ENCODE measurements around the gene NINJ2.

NINJ2 gene

DNA sequence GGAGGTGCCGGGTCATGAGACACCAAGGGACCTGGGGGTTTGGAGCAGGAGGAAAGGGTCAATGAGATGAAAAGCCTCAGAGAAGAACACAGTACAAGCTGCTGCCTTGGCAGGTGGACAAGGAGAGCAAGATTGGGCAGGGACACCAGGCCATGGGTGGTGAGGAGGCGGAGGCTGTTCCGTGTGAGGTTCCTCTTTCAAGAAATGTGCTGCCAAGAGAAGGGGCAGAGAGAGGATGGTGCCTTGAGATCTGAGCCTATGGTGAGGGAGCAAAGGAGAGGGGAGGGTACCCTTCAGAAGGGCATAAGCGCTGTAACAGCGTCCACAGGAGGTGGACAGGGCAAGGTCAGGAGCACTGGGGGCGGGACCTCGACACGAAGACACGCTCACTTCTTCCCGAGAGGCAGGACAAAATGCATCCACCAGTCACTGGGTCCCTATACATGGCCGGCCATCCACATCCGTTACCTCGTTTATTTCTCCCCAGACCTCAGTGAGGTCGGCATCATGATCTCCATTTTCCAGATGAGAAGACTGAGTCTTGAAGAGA is 103.3 kb downstream of the NINJ2 start:
- no peaks in the 10 kb centered on the region for H3K36me3 ChIP-seq (ENCODE audit: control insufficient read depth, insufficient read depth, low read length)
- H3K4me3 ChIP-seq (ENCODE audit: low read length) = no peak overlapping the region
- H3K4me1 ChIP-seq (ENCODE audit: control insufficient read depth, insufficient read depth, low read length) = no peaks in the 10 kb centered on the region
- H3K27ac ChIP-seq (ENCODE audit: low read length) = no peak overlapping the region
- H3K9me3 ChIP-seq (ENCODE audit: control insufficient read depth, insufficient read depth, low read length) = no peaks in the 10 kb centered on the region
- no CpG with 5 or more reads among the region's 14 CpGs for WGBS (ENCODE audit: insufficient coverage, insufficient read length)
- no peaks in the 10 kb centered on the region for H3K27me3 ChIP-seq (ENCODE audit: control insufficient read depth, insufficient read depth, low read length)
- DNase-seq (ENCODE audit: low read depth, low spot score) = no peak

DNA sequence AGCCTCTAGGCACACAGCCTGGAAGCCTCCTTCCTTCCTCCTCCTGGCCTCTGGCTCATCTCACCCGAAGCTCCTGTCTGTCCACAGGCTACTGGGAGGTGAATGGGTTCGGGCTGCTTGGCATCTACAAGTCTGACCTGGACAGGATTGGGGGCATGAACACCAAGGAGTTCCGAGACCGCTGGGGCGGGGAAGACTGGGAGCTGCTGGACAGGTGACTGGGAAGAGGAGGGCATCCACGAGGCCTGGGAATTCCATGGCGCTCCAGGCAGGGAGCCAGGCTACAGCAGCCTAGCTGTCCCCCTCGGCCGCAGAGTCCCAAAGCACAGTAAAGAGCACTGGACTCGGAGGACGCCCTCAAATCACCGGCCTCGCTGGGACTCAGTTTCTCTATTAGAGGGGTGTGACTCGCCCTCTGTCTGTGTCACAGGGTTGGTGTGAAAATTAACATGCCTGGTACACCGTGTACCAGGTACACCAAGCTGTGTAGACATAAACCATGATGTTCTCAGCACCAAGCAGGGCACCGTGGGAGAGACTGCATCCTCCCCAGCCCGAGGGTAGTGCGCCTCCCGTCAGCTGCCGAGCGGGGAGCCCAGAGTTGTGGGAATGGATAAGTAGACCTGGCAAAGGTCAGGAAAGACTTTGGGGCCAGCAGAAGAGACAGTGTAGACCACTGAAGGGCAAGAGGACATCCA is 103.9 kb downstream of the NINJ2 start:
- H3K27ac ChIP-seq (ENCODE audit: low read length) = no peak overlapping the region
- no peaks in the 10 kb centered on the region for H3K4me1 ChIP-seq (ENCODE audit: control insufficient read depth, insufficient read depth, low read length)
- H3K4me3 ChIP-seq (ENCODE audit: low read length) = no peak overlapping the region
- no peaks in the 10 kb centered on the region for H3K27me3 ChIP-seq (ENCODE audit: control insufficient read depth, insufficient read depth, low read length)
- H3K36me3 ChIP-seq (ENCODE audit: control insufficient read depth, insufficient read depth, low read length) = no peaks in the 10 kb centered on the region
- no peaks in the 10 kb centered on the region for H3K9me3 ChIP-seq (ENCODE audit: control insufficient read depth, insufficient read depth, low read length)
- no CpG with 5 or more reads among the region's 21 CpGs for WGBS (ENCODE audit: insufficient coverage, insufficient read length)
- no peak for DNase-seq (ENCODE audit: low read depth, low spot score)

DNA sequence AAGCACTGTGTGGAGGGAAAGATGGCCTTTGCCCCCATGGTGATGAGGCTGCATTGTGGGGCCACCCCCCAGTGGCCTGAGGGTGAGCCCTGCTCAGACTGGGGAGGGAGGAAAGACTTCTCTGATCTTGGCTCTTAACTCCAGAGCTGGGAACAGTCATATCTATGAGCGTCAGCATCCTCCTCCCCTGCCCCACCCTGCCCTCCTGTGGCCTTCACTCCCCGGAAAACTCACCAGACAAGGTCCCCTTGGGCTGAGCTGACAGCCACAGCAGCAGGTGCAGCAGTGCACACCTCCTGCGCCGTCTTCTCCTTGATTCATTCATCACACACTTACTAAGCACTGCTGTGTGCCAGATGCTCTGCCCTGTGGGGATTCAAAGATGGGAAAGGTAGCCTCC is 104.7 kb downstream of the NINJ2 start:
- no peaks in the 10 kb centered on the region for H3K27me3 ChIP-seq (ENCODE audit: control insufficient read depth, insufficient read depth, low read length)
- no peaks in the 10 kb centered on the region for H3K4me1 ChIP-seq (ENCODE audit: control insufficient read depth, insufficient read depth, low read length)
- H3K36me3 ChIP-seq (ENCODE audit: control insufficient read depth, insufficient read depth, low read length) = no peaks in the 10 kb centered on the region
- H3K27ac ChIP-seq (ENCODE audit: low read length) = no peak overlapping the region
- no peak for DNase-seq (ENCODE audit: low read depth, low spot score)
- no CpG with 5 or more reads among the region's 4 CpGs for WGBS (ENCODE audit: insufficient coverage, insufficient read length)
- H3K9me3 ChIP-seq (ENCODE audit: control insufficient read depth, insufficient read depth, low read length) = no peaks in the 10 kb centered on the region
- no peak overlapping the region for H3K4me3 ChIP-seq (ENCODE audit: low read length)

DNA sequence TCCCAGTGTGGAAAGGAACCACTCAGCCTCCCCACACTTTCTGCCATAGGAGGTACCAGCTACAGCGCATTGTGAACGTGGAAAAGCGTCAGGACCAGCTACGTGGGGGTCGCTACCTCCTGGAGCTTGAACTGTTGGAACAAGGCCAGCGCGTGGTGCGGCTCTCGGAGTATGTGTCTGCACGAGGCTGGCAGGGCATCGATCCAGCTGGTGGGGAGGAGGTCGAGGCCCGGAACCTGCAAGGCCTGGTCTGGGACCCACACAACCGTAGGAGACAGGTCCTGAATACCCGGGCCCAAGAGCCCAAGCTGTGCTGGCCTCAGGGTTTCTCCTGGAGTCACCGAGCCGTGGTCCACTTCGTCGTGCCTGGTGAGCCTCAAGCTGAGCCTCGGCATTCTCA is 106.7 kb downstream of the NINJ2 start:
- H3K9me3 ChIP-seq (ENCODE audit: control insufficient read depth, insufficient read depth, low read length) = no peaks in the 10 kb centered on the region
- H3K36me3 ChIP-seq (ENCODE audit: control insufficient read depth, insufficient read depth, low read length) = no peaks in the 10 kb centered on the region
- WGBS (ENCODE audit: insufficient coverage, insufficient read length) = no CpG with 5 or more reads among the region's 20 CpGs

DNA sequence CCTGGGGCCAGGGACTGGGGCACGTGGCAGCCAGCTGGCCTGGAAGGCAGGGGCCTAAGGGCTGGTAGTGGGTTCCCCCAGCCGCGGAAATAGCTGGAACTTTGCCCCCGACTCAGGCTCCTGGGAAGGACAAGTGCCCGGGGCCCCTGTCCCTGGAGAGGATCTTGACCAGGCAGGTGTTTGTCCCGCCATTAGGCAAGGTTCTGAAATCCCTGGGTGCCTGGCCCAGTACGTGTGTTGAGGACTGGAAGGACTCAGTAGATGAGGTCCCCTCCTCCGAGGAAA is 109.3 kb downstream of the NINJ2 start:
- Histone ChIP-seq H3K27me3 (ENCODE audit: control insufficient read depth, insufficient read depth, low read length) (no peaks in the 10 kb centered on the region), H3K4me1 (ENCODE audit: control insufficient read depth, insufficient read depth, low read length) (no peaks in the 10 kb centered on the region), H3K36me3 (ENCODE audit: control insufficient read depth, insufficient read depth, low read length) (no peaks in the 10 kb centered on the region), H3K27ac (ENCODE audit: low read length) (no peak overlapping the region), H3K4me3 (ENCODE audit: low read length) (no peak overlapping the region), H3K9me3 (ENCODE audit: control insufficient read depth, insufficient read depth, low read length) (no peaks in the 10 kb centered on the region)
- DNase-seq (ENCODE audit: low read depth, low spot score) = no peak
- WGBS (ENCODE audit: insufficient coverage, insufficient read length) = no CpG with 5 or more reads among the region's 8 CpGs

More for the DNA sequence above, 106.7 kb downstream of the NINJ2 start:
- Histone ChIP-seq H3K4me3 (ENCODE audit: low read length) (no peak overlapping the region), H3K27me3 (ENCODE audit: control insufficient read depth, insufficient read depth, low read length) (no peaks in the 10 kb centered on the region), H3K27ac (ENCODE audit: low read length) (no peak overlapping the region), H3K4me1 (ENCODE audit: control insufficient read depth, insufficient read depth, low read length) (no peaks in the 10 kb centered on the region)
- DNase-seq (ENCODE audit: low read depth, low spot score) = no peak

DNA sequence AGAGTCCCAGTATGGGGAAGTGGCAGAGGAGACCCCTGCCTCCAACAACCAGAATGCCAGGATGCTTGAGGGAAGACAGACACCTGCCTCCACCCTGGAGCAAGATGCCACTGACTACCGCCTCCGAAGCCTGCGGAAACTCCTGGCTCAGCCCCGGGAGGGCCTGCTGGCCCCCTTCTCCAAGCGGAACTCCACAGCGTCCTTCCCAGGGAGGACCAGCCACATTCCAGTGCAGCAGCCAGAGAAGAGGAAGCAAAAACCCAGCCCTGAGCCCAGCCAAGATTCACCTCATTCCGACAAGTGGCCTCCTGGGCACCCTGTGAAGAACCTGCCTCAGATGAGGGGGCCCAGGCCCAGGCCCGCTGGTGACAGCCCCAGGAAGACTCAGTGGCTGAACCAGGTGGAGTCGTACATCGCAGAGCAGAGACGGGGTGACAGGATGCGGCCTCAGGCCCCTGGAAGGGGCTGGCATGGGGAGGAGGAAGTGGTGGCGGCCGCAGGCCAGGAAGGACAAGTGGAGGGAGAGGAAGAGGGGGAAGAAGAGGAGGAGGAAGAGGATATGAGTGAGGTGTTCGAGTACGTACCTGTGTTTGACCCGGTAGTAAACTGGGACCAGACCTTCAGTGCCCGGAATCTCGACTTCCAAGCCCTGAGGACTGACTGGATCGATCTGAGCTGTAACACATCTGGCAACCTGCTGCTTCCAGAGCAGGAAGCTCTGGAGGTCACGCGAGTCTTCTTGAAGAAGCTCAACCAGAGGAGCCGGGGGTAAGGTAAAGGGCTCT is 109.8 kb downstream of the NINJ2 start:
- WGBS (ENCODE audit: insufficient coverage, insufficient read length) = no CpG with 5 or more reads among the region's 23 CpGs
- Histone ChIP-seq H3K27me3 (ENCODE audit: control insufficient read depth, insufficient read depth, low read length) (no peaks in the 10 kb centered on the region), H3K4me1 (ENCODE audit: control insufficient read depth, insufficient read depth, low read length) (no peaks in the 10 kb centered on the region), H3K27ac (ENCODE audit: low read length) (no peak overlapping the region), H3K36me3 (ENCODE audit: control insufficient read depth, insufficient read depth, low read length) (no peaks in the 10 kb centered on the region), H3K9me3 (ENCODE audit: control insufficient read depth, insufficient read depth, low read length) (no peaks in the 10 kb centered on the region), H3K4me3 (ENCODE audit: low read length) (no peak overlapping the region)
- DNase-seq (ENCODE audit: low read depth, low spot score) = no peak

DNA sequence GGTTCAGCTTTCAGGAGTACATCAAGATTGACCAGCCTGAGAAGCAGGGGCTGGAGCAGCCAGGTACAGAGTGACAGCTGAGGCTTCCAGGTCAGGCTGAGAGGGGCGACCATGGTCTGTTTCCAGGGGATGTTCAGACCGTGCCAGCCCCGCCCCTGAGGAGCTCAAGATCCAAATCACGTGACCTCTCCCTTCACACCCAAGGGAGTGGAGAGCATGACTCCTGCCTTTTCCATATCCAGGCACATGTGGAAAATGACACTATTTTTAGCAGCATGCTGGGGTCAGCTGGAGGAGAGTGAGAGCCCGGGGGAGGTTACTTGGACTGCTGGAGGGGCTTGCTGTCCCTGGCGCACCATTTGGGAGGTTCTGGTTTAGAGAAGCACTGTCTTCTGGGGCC is 110.8 kb downstream of the NINJ2 start:
- DNase-seq (ENCODE audit: low read depth, low spot score) = no peak
- Histone ChIP-seq H3K27me3 (ENCODE audit: control insufficient read depth, insufficient read depth, low read length) (no peaks in the 10 kb centered on the region), H3K36me3 (ENCODE audit: control insufficient read depth, insufficient read depth, low read length) (no peaks in the 10 kb centered on the region), H3K4me1 (ENCODE audit: control insufficient read depth, insufficient read depth, low read length) (no peaks in the 10 kb centered on the region), H3K9me3 (ENCODE audit: control insufficient read depth, insufficient read depth, low read length) (no peaks in the 10 kb centered on the region), H3K27ac (ENCODE audit: low read length) (no peak overlapping the region), H3K4me3 (ENCODE audit: low read length) (no peak overlapping the region)
- no CpG with 5 or more reads among the region's 6 CpGs for WGBS (ENCODE audit: insufficient coverage, insufficient read length)

DNA sequence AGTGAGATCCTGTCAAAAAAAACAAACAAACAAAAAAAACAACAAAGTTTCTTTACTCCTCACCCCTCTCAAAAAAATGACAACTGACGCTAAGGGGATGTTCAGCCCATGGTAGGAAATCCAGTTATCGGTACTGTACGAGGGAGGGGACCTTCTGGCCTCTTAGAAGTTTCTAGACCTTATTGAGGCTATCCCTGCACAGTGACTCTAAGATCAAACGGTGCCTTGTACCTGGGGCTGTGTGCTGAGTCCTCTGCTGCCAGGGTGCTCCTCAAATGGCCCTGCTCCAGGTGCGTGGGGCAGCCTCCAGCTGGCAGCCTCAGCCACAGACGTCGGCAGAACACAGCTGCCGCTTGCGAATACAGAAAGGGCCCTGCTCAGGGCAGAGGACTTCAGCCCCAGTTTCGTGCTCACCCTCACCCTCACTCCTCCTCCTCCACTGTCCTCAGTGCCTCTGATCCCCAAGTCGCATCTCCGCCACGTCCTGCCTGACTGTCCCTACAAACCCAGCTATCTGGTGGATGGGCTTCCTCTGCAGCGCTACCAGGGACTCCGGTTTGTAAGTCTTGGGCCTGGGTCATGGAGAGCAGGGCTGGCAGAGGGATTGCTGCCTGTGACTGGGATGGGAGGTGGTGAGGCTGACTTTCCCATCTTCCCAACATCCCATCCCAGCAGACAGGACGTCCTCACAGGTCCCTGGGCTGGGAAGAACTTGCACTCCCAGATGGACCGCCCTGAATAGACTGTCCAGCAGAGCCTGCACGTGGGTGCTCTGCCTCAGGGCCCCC is 112.6 kb downstream of the NINJ2 start:
- no peaks in the 10 kb centered on the region for H3K36me3 ChIP-seq (ENCODE audit: control insufficient read depth, insufficient read depth, low read length)
- WGBS (ENCODE audit: insufficient coverage, insufficient read length) = no CpG with 5 or more reads among the region's 18 CpGs
- no peak for DNase-seq (ENCODE audit: low read depth, low spot score)
- H3K27me3 ChIP-seq (ENCODE audit: control insufficient read depth, insufficient read depth, low read length) = no peaks in the 10 kb centered on the region
- H3K27ac ChIP-seq (ENCODE audit: low read length) = no peak overlapping the region
- no peaks in the 10 kb centered on the region for H3K9me3 ChIP-seq (ENCODE audit: control insufficient read depth, insufficient read depth, low read length)
- H3K4me1 ChIP-seq (ENCODE audit: control insufficient read depth, insufficient read depth, low read length) = no peaks in the 10 kb centered on the region
- no peak overlapping the region for H3K4me3 ChIP-seq (ENCODE audit: low read length)

DNA sequence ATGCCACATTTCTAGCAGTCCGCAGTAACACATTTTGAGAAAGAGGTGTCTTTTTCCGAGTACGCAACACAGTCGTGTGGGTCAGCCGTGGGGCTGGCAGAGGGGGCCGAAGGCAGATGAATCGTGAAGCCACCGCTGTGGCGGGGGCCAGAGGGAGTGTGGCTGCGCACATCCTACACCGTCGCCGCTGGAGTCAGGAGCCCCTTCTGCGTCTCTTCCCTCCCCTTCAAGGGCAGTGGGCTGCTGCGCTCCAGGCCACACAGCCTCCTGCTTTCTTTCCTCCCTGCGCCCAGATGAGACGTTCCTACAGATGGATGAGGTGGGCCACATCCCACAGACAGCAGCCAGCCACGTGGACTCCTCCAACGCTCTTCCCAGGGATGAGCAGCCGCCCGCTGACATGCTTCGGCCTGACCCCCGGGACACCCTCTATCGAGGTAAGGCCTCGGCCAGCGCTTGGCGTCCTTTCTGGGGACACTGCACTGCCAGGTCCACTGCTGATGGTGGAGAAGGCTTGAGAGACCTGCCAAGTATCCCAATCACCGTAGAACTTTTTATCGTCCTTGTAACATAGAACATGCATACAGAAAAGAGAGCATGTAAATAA is 113.7 kb downstream of the NINJ2 start:
- H3K9me3 ChIP-seq (ENCODE audit: control insufficient read depth, insufficient read depth, low read length) = no peaks in the 10 kb centered on the region
- H3K4me1 ChIP-seq (ENCODE audit: control insufficient read depth, insufficient read depth, low read length) = no peaks in the 10 kb centered on the region
- H3K27me3 ChIP-seq (ENCODE audit: control insufficient read depth, insufficient read depth, low read length) = no peaks in the 10 kb centered on the region
- no peak for DNase-seq (ENCODE audit: low read depth, low spot score)
- H3K27ac ChIP-seq (ENCODE audit: low read length) = no peak overlapping the region
- H3K36me3 ChIP-seq (ENCODE audit: control insufficient read depth, insufficient read depth, low read length) = no peaks in the 10 kb centered on the region
- WGBS (ENCODE audit: insufficient coverage, insufficient read length) = no CpG with 5 or more reads among the region's 29 CpGs
- no peak overlapping the region for H3K4me3 ChIP-seq (ENCODE audit: low read length)

DNA sequence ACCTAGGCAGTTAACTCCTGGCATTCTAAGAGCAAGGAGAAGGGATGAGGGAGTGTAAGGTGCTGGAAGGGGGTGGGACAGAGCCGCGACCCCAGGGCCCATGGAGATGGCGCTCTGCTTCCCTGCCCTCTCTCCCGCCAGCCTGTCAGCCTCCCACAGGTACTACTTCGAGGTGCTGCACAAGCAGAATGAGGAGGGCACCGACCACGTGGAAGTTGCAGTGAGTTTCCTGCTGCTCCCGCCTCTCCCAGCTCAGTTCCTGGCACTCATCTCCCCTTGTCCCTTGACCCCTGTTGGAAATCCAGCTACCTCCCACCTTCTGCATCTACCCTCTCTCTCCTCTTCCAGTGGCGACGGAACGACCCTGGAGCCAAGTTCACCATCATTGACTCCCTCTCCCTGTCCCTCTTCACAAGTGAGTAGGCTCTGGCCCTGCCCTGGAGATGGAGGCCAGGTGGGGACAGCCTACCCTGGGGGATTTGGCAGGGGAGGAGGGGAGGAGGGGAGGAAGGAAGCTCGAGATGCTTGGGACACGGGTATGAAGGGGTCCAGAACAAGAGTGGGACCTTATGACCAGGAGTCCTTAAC is 115.3 kb downstream of the NINJ2 start:
- no CpG with 5 or more reads among the region's 13 CpGs for WGBS (ENCODE audit: insufficient coverage, insufficient read length)
- Histone ChIP-seq H3K4me1 (ENCODE audit: control insufficient read depth, insufficient read depth, low read length) (no peaks in the 10 kb centered on the region), H3K27me3 (ENCODE audit: control insufficient read depth, insufficient read depth, low read length) (no peaks in the 10 kb centered on the region), H3K4me3 (ENCODE audit: low read length) (no peak overlapping the region), H3K27ac (ENCODE audit: low read length) (no peak overlapping the region), H3K36me3 (ENCODE audit: control insufficient read depth, insufficient read depth, low read length) (no peaks in the 10 kb centered on the region), H3K9me3 (ENCODE audit: control insufficient read depth, insufficient read depth, low read length) (no peaks in the 10 kb centered on the region)
- no peak for DNase-seq (ENCODE audit: low read depth, low spot score)

All from iPS DF 6.9 (cell line).